Mucosa of stomach (tissue), 1 donor: ENCODE data around the gene ADGRD2.

ENCODE experiments used
- H3K27me3 ChIP-seq: one replicate; pipeline ENCODE4 v1.7.0; 2013; ENCODE audit warnings: mild to moderate bottlenecking, low read length; ENCODE audit not compliant: control insufficient read depth, insufficient read depth
- H3K36me3 ChIP-seq: one replicate; pipeline ENCODE4 v1.7.0; 2013; ENCODE audit warnings: low read length; ENCODE audit not compliant: control insufficient read depth, insufficient read depth
- H3K4me1 ChIP-seq: one replicate; pipeline ENCODE4 v1.7.0; 2013; ENCODE audit warnings: mild to moderate bottlenecking, low read length; ENCODE audit not compliant: control insufficient read depth, insufficient read depth
- H3K4me3 ChIP-seq: one replicate; pipeline ENCODE4 v1.7.0; 2013; ENCODE audit warnings: low read length
- H3K9ac ChIP-seq: one replicate; pipeline ENCODE4 v1.7.0; 2013; ENCODE audit warnings: mild to moderate bottlenecking, low read length, moderate library complexity
- H3K9me3 ChIP-seq: one replicate; pipeline ENCODE4 v1.7.0; 2013; ENCODE audit warnings: mild to moderate bottlenecking, low read length, moderate library complexity; ENCODE audit not compliant: control insufficient read depth
- donor health status: Pancreatic carcinoma.

ADGRD2 gene

DNA sequence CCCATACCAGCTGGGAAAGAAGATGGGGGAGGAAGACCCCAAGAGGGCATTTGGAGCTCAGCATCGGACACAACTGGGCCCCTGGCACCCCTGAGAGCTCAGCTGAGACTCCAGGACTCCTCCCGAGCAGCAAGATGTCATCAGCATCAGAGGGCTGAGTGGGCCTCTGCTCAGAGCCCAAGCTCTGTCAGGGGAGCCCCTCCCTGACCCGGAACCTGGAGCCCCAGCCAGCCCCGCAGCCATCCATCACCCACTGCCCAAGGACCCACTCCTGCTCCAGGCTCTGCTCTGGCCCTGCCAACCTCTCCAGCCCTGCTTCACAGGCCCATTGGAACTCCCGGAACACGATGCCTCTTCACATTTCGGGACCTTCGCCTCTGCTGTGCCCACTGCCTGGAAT is 47.2 kb downstream of the ADGRD2 start:
- H3K9me3 ChIP-seq, result no peaks in the 10 kb centered on the region
- no peak overlapping the region for H3K9ac ChIP-seq
- no peaks in the 10 kb centered on the region for H3K36me3 ChIP-seq
- H3K4me3 ChIP-seq, result no peak overlapping the region
- peaks cover 43% of the 10 kb centered on the region for H3K27me3 ChIP-seq
- no peaks in the 10 kb centered on the region for H3K4me1 ChIP-seq

DNA sequence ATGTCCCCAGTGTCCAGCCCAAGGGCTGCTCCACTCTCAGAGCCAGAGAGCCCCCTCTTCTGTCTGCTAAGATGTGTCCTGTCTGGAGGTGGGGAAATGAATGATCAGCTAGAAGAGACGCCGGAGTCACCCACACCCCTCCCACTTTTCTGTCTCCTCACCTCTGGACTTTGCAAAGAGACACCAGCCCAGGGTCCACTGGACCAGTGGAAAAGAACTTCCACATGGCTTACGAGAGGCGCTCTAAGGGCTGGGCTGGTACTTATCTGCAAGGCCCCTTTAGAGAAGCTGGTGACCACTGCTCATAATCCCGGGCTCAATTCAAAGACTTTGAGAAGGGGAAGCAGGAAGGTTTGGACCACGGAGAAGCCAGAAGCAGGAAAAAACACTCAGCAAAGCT is 47.8 kb downstream of the ADGRD2 start:
- Histone ChIP-seq H3K9me3 (no peaks in the 10 kb centered on the region), H3K4me3 (no peak overlapping the region), H3K27me3 (peaks cover 49% of the 10 kb centered on the region), H3K36me3 (no peaks in the 10 kb centered on the region), H3K9ac (no peak overlapping the region), H3K4me1 (no peaks in the 10 kb centered on the region)

DNA sequence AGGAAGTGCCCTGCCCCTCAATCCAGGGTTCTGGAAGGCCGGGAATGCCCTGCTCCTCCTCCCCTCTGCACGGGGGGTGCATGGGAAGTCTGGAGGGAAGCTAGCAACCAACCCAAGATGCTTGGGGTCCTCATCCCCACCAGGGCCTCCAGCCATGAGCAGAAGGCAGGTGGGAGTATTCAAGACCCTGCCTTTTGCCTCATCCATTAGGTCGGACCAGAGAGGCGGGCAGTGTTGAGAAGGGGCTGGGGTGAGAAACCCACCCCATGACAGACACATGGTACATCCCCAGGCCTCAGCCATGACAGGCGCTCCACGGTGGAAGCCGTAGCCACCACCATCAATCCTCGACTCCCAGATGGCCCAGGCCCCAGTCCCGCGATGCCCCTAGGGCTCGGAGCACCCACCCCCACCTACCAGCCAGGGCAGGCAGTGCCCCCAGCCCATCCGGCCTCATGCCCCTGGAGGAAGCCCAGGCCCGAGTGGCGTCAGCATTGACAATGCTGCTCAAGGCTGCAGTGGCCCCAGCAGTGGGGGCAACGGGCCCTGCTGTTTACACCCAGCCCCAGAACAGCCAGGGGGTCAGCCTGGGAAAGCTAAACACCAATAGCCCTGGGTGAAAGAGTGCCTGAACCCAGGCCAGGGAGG is 48.4 kb downstream of the ADGRD2 start:
- no peak overlapping the region for H3K9ac ChIP-seq
- peaks cover 55% of the 10 kb centered on the region for H3K27me3 ChIP-seq

DNA sequence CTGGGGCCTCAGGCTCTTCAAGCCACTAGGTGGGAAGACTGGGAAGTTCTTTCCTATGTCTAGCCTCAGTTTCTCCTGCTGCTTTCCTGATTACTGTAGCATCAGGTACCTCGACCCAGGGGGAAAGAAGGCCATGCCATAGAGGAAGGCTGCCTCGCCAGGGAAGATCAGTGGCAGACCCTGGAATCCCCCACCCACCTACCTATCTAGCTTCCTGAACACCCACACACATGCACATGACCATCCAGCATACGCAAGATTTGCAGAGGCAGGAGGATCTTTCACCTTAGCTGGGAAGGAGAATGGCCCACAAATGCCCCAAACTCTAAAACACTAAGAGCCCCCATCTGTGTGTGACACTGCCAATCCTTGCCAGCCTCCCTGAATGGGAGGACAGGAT is 49.0 kb downstream of the ADGRD2 start:
- Histone ChIP-seq H3K27me3 (peaks cover 57% of the 10 kb centered on the region), H3K9me3 (no peaks in the 10 kb centered on the region), H3K9ac (no peak overlapping the region), H3K36me3 (no peaks in the 10 kb centered on the region), H3K4me3 (no peak overlapping the region), H3K4me1 (peaks cover 7% of the 10 kb centered on the region)

More for the DNA sequence above, 48.4 kb downstream of the ADGRD2 start:
- Histone ChIP-seq H3K9me3 (no peaks in the 10 kb centered on the region), H3K4me1 (peaks cover 2% of the 10 kb centered on the region), H3K4me3 (no peak overlapping the region), H3K36me3 (no peaks in the 10 kb centered on the region)

DNA sequence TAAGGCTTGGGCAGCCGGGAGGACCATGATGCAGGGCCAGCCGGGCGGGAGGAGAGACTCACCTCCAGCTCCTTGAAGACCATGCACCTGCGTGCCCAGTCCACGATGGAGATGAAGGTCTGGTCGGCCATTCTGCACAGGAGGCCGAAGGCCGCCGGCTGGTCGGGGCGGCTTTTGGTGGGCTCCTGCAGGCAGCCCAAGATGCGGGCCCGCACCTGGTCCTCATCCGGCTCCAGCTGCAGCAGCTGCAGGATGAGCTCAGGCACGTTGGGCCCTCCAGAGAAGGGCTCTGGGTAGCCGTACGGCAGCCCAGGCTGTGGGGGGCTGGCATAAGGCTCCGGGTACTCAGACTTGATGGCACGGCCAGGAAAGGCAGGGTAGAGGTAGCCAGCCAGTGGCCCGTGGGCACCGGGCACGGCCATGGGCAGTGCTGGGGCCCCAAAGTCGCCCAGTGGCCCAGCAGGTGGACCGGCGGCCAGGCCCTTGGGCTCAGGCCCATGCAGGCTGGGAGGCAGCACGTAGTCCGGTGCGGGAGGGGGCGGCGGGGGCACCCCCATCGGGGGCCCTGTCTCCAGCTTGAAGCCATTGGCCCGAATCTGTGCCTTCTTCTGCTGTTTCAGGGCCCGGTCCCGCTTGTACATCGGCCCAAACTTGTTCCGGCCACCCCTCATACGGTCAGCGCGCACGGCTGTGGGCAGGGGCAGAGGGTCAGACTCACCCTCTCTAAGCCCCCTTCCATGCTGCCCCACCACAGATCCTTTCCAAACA is 50.0 kb downstream of the ADGRD2 start:
- H3K27me3 ChIP-seq, result peaks cover 58% of the 10 kb centered on the region
- no peak overlapping the region for H3K4me3 ChIP-seq
- H3K9me3 ChIP-seq, result no peaks in the 10 kb centered on the region
- H3K36me3 ChIP-seq, result no peaks in the 10 kb centered on the region
- H3K9ac ChIP-seq, result no peak overlapping the region
- H3K4me1 ChIP-seq, result peaks cover 8% of the 10 kb centered on the region

DNA sequence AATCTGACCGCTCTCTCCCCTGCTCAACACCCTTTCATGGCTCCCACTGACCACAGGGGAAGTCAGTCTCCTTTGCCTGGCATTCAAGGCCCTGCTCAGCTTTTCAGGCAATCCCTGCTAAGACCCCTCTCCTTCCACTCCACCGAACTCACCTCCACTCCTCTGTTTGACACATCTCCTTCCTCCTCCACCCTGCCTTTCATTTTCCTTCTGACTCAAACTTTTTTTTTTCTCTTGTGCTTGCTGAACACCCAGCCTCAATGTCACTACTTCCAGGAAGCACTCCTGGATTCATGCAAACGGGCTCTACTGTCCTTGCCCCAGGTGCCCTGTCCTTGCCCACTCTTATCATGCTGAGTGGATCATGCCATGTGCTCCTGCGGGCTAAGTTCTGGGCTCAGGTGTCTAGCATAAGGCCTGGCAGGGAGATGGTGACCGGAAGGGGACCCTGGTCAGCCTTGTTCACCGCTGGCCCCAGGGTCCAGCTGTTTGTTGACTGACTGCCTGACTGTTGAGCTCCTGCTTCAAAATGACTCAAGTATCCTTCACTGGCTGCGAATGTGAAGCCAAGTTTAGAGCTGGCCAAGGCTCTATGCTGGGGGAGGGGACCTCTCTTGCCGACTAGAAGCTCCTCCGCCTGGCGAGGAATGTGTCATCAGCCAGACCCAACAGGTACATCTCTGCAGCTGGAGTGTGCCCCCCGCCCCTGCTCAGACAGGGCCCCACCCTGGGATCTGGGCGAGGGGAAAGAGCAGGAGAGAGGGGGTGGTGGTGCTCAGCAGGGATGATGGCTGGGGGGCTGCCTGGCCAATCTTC is 50.8 kb downstream of the ADGRD2 start:
- Histone ChIP-seq H3K4me3 (no peak overlapping the region), H3K27me3 (peaks cover 62% of the 10 kb centered on the region)

DNA sequence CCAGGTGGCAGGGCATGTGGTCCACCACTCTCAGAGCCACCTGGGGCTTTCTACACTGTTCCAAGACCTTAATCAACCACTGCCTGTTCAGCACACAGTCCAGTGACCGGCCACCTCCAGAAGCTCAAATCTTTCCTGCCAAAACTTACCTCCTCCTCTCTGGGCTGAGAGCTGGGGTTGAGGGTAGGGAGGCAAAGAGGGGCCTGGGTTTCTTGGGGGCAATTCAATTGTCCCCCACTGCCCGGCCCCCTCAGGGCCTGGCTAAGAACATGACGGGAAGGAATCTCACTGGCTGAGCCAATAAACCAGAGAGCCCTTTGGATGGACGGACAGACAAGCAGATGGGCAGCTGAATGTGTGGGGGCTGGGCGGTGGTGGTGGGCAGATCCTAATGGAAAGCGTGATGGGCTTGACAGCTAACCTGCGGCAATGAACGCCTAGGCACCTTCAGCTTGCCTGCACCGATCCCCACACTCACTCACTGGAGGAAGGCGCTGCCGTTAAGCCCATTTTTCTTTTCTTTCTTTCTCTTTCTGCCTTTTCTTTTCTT is 51.6 kb downstream of the ADGRD2 start:
- no peak overlapping the region for H3K4me3 ChIP-seq
- H3K9me3 ChIP-seq, result no peaks in the 10 kb centered on the region
- H3K4me1 ChIP-seq, result peaks cover 8% of the 10 kb centered on the region
- peaks cover 65% of the 10 kb centered on the region for H3K27me3 ChIP-seq
- H3K36me3 ChIP-seq, result no peaks in the 10 kb centered on the region
- no peak overlapping the region for H3K9ac ChIP-seq

More for the DNA sequence above, 50.8 kb downstream of the ADGRD2 start:
- no peaks in the 10 kb centered on the region for H3K36me3 ChIP-seq
- no peaks in the 10 kb centered on the region for H3K9me3 ChIP-seq
- no peak overlapping the region for H3K9ac ChIP-seq
- H3K4me1 ChIP-seq, result peaks cover 8% of the 10 kb centered on the region

DNA sequence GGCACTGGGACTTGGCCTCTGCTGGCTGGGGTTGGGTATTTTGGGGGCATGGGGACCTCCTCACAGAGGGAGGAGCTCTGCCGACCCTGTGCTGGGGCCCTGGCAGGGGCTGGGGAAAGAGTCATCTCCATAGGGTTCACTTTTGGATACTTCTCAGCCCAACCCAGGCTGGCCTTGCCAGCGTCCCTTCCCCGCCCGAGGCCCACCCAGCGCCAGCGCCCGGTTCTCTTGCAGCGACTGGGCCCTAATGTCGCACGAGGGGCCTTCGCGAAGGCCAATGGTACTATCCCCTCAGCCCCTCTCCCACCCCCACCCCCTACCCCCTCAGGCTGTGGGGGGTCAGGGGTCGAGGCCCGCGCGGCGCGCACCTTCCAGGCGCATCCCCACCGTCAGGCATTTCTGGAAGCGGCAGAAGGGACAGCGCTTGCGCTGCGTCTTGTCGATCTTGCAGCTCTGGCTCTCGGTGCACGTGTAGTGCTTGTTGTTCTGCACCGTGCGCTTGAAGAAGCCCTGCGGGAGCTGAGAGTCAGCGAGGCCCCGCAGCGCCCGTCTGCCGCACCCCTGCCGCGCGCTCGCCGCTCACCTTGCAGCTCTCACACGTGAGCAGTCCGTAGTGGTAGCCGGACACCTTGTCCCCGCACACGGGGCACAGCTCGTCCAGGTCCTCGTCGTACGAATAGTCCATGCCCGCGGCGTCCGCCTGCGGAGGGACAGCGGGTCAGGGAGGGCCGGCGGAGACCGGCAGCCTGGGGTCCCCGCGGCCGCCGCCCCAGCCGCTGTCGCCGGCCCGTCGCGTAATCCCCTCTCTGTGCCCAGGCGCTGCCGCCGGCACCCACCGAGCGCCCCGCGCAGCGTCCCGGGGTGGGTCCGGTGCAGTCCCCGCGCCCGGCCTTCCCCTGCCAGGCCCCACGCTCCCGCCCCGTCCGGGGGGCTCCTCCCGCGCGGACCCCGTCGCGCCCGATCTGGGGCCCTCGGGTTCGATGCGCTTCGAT is 52.8 kb downstream of the ADGRD2 start:
- no peaks in the 10 kb centered on the region for H3K36me3 ChIP-seq
- peaks cover 8% of the 10 kb centered on the region for H3K4me1 ChIP-seq
- no peak overlapping the region for H3K4me3 ChIP-seq
- no peak overlapping the region for H3K9ac ChIP-seq
- H3K9me3 ChIP-seq, result no peaks in the 10 kb centered on the region
- H3K27me3 ChIP-seq, result peaks cover 61% of the 10 kb centered on the region

DNA sequence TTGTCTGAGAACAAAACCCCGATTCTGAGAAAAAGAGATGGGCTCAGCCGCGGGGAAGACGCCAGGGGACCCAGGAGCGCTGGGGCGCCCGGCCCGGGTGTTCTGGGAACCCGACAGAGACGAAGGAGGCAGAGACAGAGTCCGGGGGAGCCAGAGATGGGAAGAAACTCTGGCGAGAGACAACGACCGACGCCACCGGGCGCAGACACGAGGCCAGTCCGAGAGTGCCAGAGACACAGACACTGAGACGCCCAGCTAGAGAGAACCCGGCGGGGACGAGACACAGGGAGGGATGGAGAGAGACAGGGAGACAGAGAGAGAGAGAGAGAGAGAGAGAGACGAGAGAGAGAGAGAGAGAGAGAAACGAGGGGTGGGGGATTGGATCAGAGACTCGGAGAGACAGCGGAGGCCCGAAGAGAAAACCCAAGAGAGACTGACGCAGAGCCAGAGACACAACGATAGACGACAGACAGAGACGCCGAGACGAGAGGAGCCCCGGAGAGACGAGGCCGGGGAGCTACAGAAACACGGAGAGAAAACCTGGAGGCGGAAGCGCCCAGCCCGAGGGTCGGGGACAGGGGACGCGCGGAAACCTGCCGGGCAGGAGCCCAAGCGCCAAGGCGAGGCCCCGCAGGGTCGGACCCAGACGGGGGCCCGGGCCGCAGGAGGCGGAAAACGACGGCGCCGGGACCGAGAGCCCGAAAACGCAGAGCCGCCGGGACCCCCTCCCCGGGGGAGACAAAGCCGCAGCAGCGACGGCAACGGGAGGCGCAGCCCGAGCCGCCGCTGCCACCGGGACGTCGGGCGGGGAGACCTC is 53.7 kb downstream of the ADGRD2 start:
- no peak overlapping the region for H3K4me3 ChIP-seq
- H3K27me3 ChIP-seq, result peaks cover 61% of the 10 kb centered on the region
- H3K36me3 ChIP-seq, result no peaks in the 10 kb centered on the region
- H3K9ac ChIP-seq, result no peak overlapping the region
- no peaks in the 10 kb centered on the region for H3K9me3 ChIP-seq
- H3K4me1 ChIP-seq, result peaks cover 8% of the 10 kb centered on the region

DNA sequence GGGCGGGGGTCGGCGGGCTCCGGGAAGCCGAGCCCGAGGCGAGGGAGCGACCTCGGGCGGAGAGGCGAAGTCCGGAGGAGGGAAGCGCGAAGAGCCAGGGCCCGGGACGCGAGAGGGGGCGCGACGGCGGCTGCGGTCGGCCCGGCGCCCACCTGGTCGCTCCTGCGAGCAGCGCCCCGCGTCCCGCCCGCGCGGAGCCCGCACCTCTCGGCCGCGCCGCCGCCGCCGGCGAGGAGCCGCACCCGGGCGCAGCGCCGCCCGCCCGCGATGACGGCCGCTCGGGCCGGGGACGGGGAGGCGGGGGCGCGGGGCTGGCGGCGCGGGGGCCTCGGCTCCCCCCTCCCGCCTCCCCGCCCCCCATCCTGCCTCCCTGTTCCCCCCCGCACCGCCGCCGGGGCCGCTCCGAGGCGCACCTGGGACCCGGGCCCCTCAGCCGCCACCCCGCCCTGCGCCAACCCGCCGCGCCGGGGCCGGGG is 54.3 kb downstream of the ADGRD2 start:
- Histone ChIP-seq H3K27me3 (peaks cover 57% of the 10 kb centered on the region), H3K9ac (no peak overlapping the region), H3K36me3 (no peaks in the 10 kb centered on the region), H3K4me1 (peaks cover 8% of the 10 kb centered on the region), H3K9me3 (no peaks in the 10 kb centered on the region), H3K4me3 (no peak overlapping the region)
